Fibroblast of lung (primary cell): ENCODE results near the gene TCEAL1. TPM values are rescaled to one million over a fixed set of nuclear protein-coding genes. Genes with fewer than 3 reads are reported as not detected.
"Not testable (repeated sequence)": the region's sequence is repeated elsewhere in the genome, so short reads cannot be mapped to it uniquely, and the experiment has no call there.

ENCODE experiments used
- DNase-seq, 2 donors: peaks; one replicate each; pipeline versions ENCODE4 v3.0.0 to v3.0.0-alpha.2; 2010; ENCODE audit warnings: low read depth in 2 of 2
- H2AFZ ChIP-seq: 2 replicates; pipeline ENCODE4 v1.5.1; 2012; ENCODE audit warnings: low read length, control low read depth, inconsistent platforms
- H3K27ac ChIP-seq: 2 replicates; pipeline ENCODE4 v1.5.1; 2011; ENCODE audit warnings: low read length, control low read depth; ENCODE audit not compliant: insufficient read depth
- H3K27me3 ChIP-seq: 2 replicates; pipeline ENCODE4 v1.5.1; 2011; ENCODE audit warnings: mild to moderate bottlenecking, low read length; ENCODE audit not compliant: control insufficient read depth, insufficient read depth
- H3K36me3 ChIP-seq: 2 replicates; pipeline ENCODE4 v1.5.1; 2011; ENCODE audit warnings: low read length; ENCODE audit not compliant: control insufficient read depth, insufficient read depth
- H3K4me1 ChIP-seq: 2 replicates; pipeline ENCODE4 v1.5.1; 2011; ENCODE audit warnings: low read length; ENCODE audit not compliant: control insufficient read depth, insufficient read depth; ENCODE audit errors: extremely low read depth
- H3K4me2 ChIP-seq: 2 replicates; pipeline ENCODE4 v1.5.1; 2011; ENCODE audit warnings: low read length, control low read depth; ENCODE audit not compliant: insufficient read depth; ENCODE audit errors: extremely low read depth
- H3K4me3 ChIP-seq, 4 experiments: fragments of 200-600 bp in 1 of 4; sonication (generic) in 1 of 4; replicated peaks in 1 of 4; 2 replicates each; pipeline ENCODE4 v1.5.1; 2011 to 2016; ENCODE audit warnings: low read length in 4 of 4, low read depth in 3 of 4, mild to moderate bottlenecking in 3 of 4, control low read depth in 2 of 4, inconsistent platforms in 1 of 4, mixed read lengths in 1 of 4; ENCODE audit not compliant: insufficient read depth in 1 of 4; ENCODE audit errors: control extremely low read depth in 1 of 4
- H3K79me2 ChIP-seq: 2 replicates; pipeline ENCODE4 v1.5.1; 2012; ENCODE audit warnings: mild to moderate bottlenecking, low read length, inconsistent platforms; ENCODE audit not compliant: control insufficient read depth, insufficient read depth
- H3K9ac ChIP-seq: 2 replicates; pipeline ENCODE4 v1.5.1; 2011; ENCODE audit warnings: mild to moderate bottlenecking, low read length, control low read depth; ENCODE audit not compliant: insufficient read depth
- H3K9me3 ChIP-seq: 2 replicates; pipeline ENCODE4 v1.5.1; 2012; ENCODE audit warnings: low read depth, low read length; ENCODE audit not compliant: control insufficient read depth, insufficient read depth
- H4K20me1 ChIP-seq: 2 replicates; pipeline ENCODE4 v1.5.1; 2011; ENCODE audit warnings: low read length; ENCODE audit not compliant: control insufficient read depth, insufficient read depth; ENCODE audit errors: extremely low read depth
- CTCF ChIP-seq, 2 donors: IDR thresholded peaks in 1 of 2; conservative IDR thresholded peaks in 1 of 2; 1 replicate in 1 of 2; 2 replicates in 1 of 2; pipeline ENCODE4 v1.5.1; 2011 to 2012; ENCODE audit warnings: low read length in 2 of 2, control low read depth in 1 of 2, inconsistent platforms in 1 of 2, low read depth in 1 of 2, mild to moderate bottlenecking in 1 of 2
- EZH2 ChIP-seq: IDR thresholded peaks from 2 replicates; pipeline ENCODE4 v1.5.1; 2012; ENCODE audit warnings: low read length, control low read depth, mild to moderate bottlenecking; ENCODE audit errors: missing control alignments
- polyA plus RNA-seq, 2 donors: library from polyadenylated mRNA; depleted of rRNA in 1 of 2; stranded (reverse) in 1 of 2; unstranded in 1 of 2; fragments of >200 nt; gene quantifications; 2 replicates each; pipeline ENCODE4 v1.2.1, GENCODE V29; 2011 to 2012; ENCODE audit warnings: missing spikeins in 1 of 2
- total RNA-seq: library from RNA; depleted of rRNA; stranded (reverse); fragments of >200 nt; gene quantifications from 2 replicates; pipeline ENCODE4 v1.2.1, GENCODE V29; 2014

Gene TCEAL1
- total and polyA plus RNA-seq, 2 donors (not counting 1 experiment from before 2014, with no cell fraction given): 28.5 to 35.5 TPM

GRCh38 chrX:103595202-103595601, 33.6 kb upstream of the TCEAL1 start:
- not testable (repeated sequence) for H3K27me3 ChIP-seq, H3K4me2 ChIP-seq, H3K36me3 ChIP-seq, H3K9ac ChIP-seq, H3K27ac ChIP-seq, H2AFZ ChIP-seq, DNase-seq, H4K20me1 ChIP-seq, H3K79me2 ChIP-seq, H3K4me3 ChIP-seq, H3K9me3 ChIP-seq, H3K4me1 ChIP-seq

GRCh38 chrX:103607364-103608305, 21.1 kb upstream of the TCEAL1 start, which contains the start of gene TCEAL3:
TSS of gene TCEAL3 (plus strand) at chrX:103607963. CDS start at chrX:103609065, 1,102 bp downstream.
- no peaks in the 10 kb centered on the region for H3K9me3 ChIP-seq
- H3K9ac ChIP-seq: peak within 1 kb of the TSS; percentile 89
- peak within 1 kb of the TSS; percentile 60 for H2AFZ ChIP-seq
- no peaks in the 10 kb centered on the region for H3K79me2 ChIP-seq
- peak within 1 kb of the TSS; percentile 61 to 75 (median 64) for H3K4me3 ChIP-seq
- H3K27ac ChIP-seq: peak within 1 kb of the TSS; percentile 89
- DNase-seq: peak; percentile 35 to 47
- H3K36me3 ChIP-seq: no peaks in the 10 kb centered on the region
- peak within 1 kb of the TSS; percentile 71 for H3K4me2 ChIP-seq
- no peaks in the 10 kb centered on the region for H4K20me1 ChIP-seq
- TF ChIP-seq EZH2: no peak
- no peak for TF ChIP-seq CTCF (conservative IDR thresholded peaks at IDR 0.05 in 1 of 2, IDR thresholded peaks at IDR 0.05 in 1 of 2; ENCODE audit: low read depth in 1 of 2, low read length in 2 of 2)
- H3K27me3 ChIP-seq: no peaks in the 10 kb centered on the region
- H3K4me1 ChIP-seq: no peaks in the 10 kb centered on the region

GRCh38 chrX:103608306-103608963, 20.3 kb upstream of the TCEAL1 start:
- Histone ChIP-seq H3K9me3 (no peaks in the 10 kb centered on the region), H3K27me3 (no peaks in the 10 kb centered on the region), H3K27ac (peak overlapping the region; percentile 89), H3K79me2 (no peaks in the 10 kb centered on the region), H3K9ac (peak overlapping the region; percentile 89), H4K20me1 (no peaks in the 10 kb centered on the region), H2AFZ (peak overlapping the region; percentile 30), H3K4me1 (no peaks in the 10 kb centered on the region), H3K4me2 (peak overlapping the region; percentile 64), H3K4me3 (peak overlapping the region; percentile 61 to 75 (median 64)), H3K36me3 (no peaks in the 10 kb centered on the region)
- DNase-seq: no peak
- no peak for TF ChIP-seq EZH2
- no peak for TF ChIP-seq CTCF (conservative IDR thresholded peaks at IDR 0.05 in 1 of 2, IDR thresholded peaks at IDR 0.05 in 1 of 2; ENCODE audit: low read depth in 1 of 2, low read length in 2 of 2)
